SU-DHL-6 (cell line): ENCODE data around the gene BMX.

Experiments
- CTCF ChIP-seq: fragments of 200-600 bp; sonication (generic); IDR thresholded peaks from one replicate; pipeline ENCODE4 v1.5.1; 2017; ENCODE audit warnings: antibody characterized with exemption, mild to moderate bottlenecking, low read length, moderate library complexity; ENCODE audit not compliant: insufficient read depth, poor library complexity, severe bottlenecking
- EZH2phosphoT487 ChIP-seq: fragments of 200-600 bp; sonication (generic), shearing (Covaris generic); conservative IDR thresholded peaks from 2 replicates; pipeline ENCODE4 v1.6.1; 2018; ENCODE audit warnings: mild to moderate bottlenecking, antibody characterized with exemption, low read length, moderate library complexity, mixed read lengths

- TF ChIP-seq CTCF (no peak), EZH2phosphoT487 (no peak)
These were observed 48.7 kb upstream of the BMX start for GRCh38 chrX:15451913-15452312.
